ENCODE measurements around the gene MKS1.

- TF ChIP-seq POLR2A (IDR thresholded peaks at IDR 0.05) (no peak), CTCF (IDR thresholded peaks at IDR 0.05) (no peak)
Observed at GRCh38 chr17:58195518-58196123, 23.4 kb downstream of the MKS1 start.
